Lower lobe of right lung (tissue), 2 donors: ENCODE measurements around the gene PRDX2. TPM values are rescaled to one million over a fixed set of nuclear protein-coding genes. Genes with fewer than 3 reads are reported as not detected.
A peak's percentile ranks its signal among the peaks of the same experiment; 100 is the strongest.

Experiments used
- ATAC-seq, 2 donors: fragments of 200-7000 bp; cut with Tn5 transposase; one replicate each; pipeline ENCODE4 v1.9.1; 2020 to 2022; ENCODE audit warnings: mild to moderate bottlenecking in 2 of 2, moderate library complexity in 2 of 2
- DNase-seq: peaks from one replicate; pipeline ENCODE4 v3.0.0-alpha.2; 2020
- H3K27ac ChIP-seq: fragments of 200-600 bp; one replicate; pipeline ENCODE4 v1.8.0; 2022
- H3K27me3 ChIP-seq: fragments of 200-600 bp; one replicate; pipeline ENCODE4 v1.8.0; 2022; ENCODE audit warnings: low read depth
- H3K36me3 ChIP-seq: fragments of 200-600 bp; one replicate; pipeline ENCODE4 v1.8.0; 2022; ENCODE audit warnings: mild to moderate bottlenecking
- H3K4me1 ChIP-seq: fragments of 200-600 bp; one replicate; pipeline ENCODE4 v1.8.0; 2022
- H3K4me3 ChIP-seq: fragments of 200-600 bp; one replicate; pipeline ENCODE4 v1.8.0; 2022; ENCODE audit warnings: mild to moderate bottlenecking
- H3K9me3 ChIP-seq: fragments of 200-600 bp; one replicate; pipeline ENCODE4 v1.8.0; 2022
- CTCF ChIP-seq: fragments of 200-600 bp; IDR thresholded peaks from one replicate; pipeline ENCODE4 v1.8.0; 2022; ENCODE audit warnings: antibody characterized with exemption, mild to moderate bottlenecking
- intact Hi-C: fragments of 100-400 bp; cut with DNase I; formaldehyde crosslinking; loops from one replicate; pipeline ENCODE4 v1.11.0; 2022
- total RNA-seq: library from RNA; stranded (reverse); fragmentation: NEBNext Ultra II Directional; extraction: Animal tissue kit (Norgen Biotek cat#: 25700); gene quantifications from one replicate; pipeline ENCODE4 v1.2.1, GENCODE V29; 2021
- donor health status: DM: no; HTN: yes; CAD: no; lungs with severe emphysema.

PRDX2 gene
- total RNA-seq, 1 donor from 2014 or later: 101 TPM

DNA sequence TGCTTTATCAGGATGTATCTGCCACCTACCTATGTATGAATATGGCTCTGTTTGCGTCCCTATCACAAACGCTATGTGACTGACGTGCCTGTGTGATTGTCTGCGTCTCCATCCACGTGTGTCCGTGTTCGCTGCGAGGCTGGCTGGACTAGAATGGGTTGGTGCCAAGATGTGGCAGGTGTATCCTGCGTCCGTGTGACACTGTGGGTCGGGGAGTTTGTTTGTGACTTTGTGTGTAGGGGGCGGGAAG, 19.5 kb downstream of the PRDX2 start:
- H3K27me3 ChIP-seq: no peaks in the 10 kb centered on the region
- H3K9me3 ChIP-seq: no peaks in the 10 kb centered on the region
- peak overlapping the region; percentile 99 for H3K27ac ChIP-seq
- peaks cover 85% of the 10 kb centered on the region for H3K4me1 ChIP-seq
- peak overlapping the region; percentile 58 for H3K4me3 ChIP-seq
- no peak for DNase-seq
- no peaks in the 10 kb centered on the region for H3K36me3 ChIP-seq
- TF ChIP-seq CTCF: no peak
- no peak for ATAC-seq
- intact Hi-C loops: no loop called here

- DNase-seq: no peak
- H3K4me1 ChIP-seq: peaks cover 65% of the 10 kb centered on the region
- intact Hi-C loops: no loop called here
These were observed 22.2 kb downstream of the PRDX2 start for GRCh38 chr19:12779162-12779993.

GRCh38 chr19:12778905-12779161, 22.8 kb downstream of the PRDX2 start:
- Histone ChIP-seq H3K27ac (peak overlapping the region; percentile 95), H3K9me3 (no peaks in the 10 kb centered on the region), H3K4me1 (peaks cover 60% of the 10 kb centered on the region), H3K36me3 (peaks cover 5% of the 10 kb centered on the region), H3K27me3 (no peaks in the 10 kb centered on the region), H3K4me3 (peak overlapping the region; percentile 71)
- TF ChIP-seq CTCF: no peak
- no peak for DNase-seq
- intact Hi-C loops: no loop called here
- ATAC-seq: no peak

More at GRCh38 chr19:12779162-12779993, 22.2 kb downstream of the PRDX2 start:
- ATAC-seq: no peak
- Histone ChIP-seq H3K4me3 (peak overlapping the region; percentile 71), H3K9me3 (no peaks in the 10 kb centered on the region), H3K36me3 (peaks cover 1% of the 10 kb centered on the region), H3K27ac (peak overlapping the region; percentile 95), H3K27me3 (no peaks in the 10 kb centered on the region)
- TF ChIP-seq CTCF: no peak

GRCh38 chr19:12778017-12778904, 23.3 kb downstream of the PRDX2 start:
- Histone ChIP-seq H3K27me3 (no peaks in the 10 kb centered on the region), H3K4me3 (peak overlapping the region; percentile 71), H3K9me3 (no peaks in the 10 kb centered on the region), H3K27ac (peak overlapping the region; percentile 95), H3K4me1 (peaks cover 54% of the 10 kb centered on the region), H3K36me3 (peaks cover 5% of the 10 kb centered on the region)
- peak; percentile 81 for DNase-seq
- intact Hi-C loops: no loop called here
- ATAC-seq: peak; percentile 27 to 41
- no peak for TF ChIP-seq CTCF

GRCh38 chr19:12777217-12778016, 24.2 kb downstream of the PRDX2 start:
- ATAC-seq (peak; percentile 64 to 67), DNase-seq (peak; percentile 86)
- intact Hi-C loops: no loop called here
- Histone ChIP-seq H3K27ac (peak overlapping the region; percentile 95), H3K4me1 (peaks cover 47% of the 10 kb centered on the region), H3K36me3 (peaks cover 5% of the 10 kb centered on the region), H3K9me3 (no peaks in the 10 kb centered on the region), H3K4me3 (peak overlapping the region; percentile 71), H3K27me3 (no peaks in the 10 kb centered on the region)
- peak; percentile 99 for TF ChIP-seq CTCF
